Nephron progenitor cell (in vitro differentiated cells): Measurements from ENCODE around the gene SNRPA1.

Experiments used
- DNase-seq: peaks from one replicate; pipeline ENCODE4 v3.0.0; 2021
- H3K27ac Mint-ChIP-seq: 2 replicates; pipeline ENCODE4 v1.8.0; 2021; ENCODE audit warnings: mild to moderate bottlenecking, moderate library complexity, mixed read lengths
- H3K27me3 Mint-ChIP-seq: 2 replicates; pipeline ENCODE4 v1.8.0; 2021; ENCODE audit warnings: mild to moderate bottlenecking, low read depth, mixed read lengths; ENCODE audit not compliant: poor library complexity
- H3K36me3 Mint-ChIP-seq: 2 replicates; pipeline ENCODE4 v1.8.0; 2021; ENCODE audit warnings: low read depth, mixed read lengths
- H3K4me1 Mint-ChIP-seq: 2 replicates; pipeline ENCODE4 v1.8.0; 2021; ENCODE audit warnings: mixed read lengths
- H3K4me3 Mint-ChIP-seq: 2 replicates; pipeline ENCODE4 v1.8.0; 2021; ENCODE audit warnings: mild to moderate bottlenecking, moderate library complexity, mixed read lengths
- H3K9me3 Mint-ChIP-seq: 2 replicates; pipeline ENCODE4 v1.8.0; 2021; ENCODE audit warnings: mild to moderate bottlenecking, moderate library complexity, mixed read lengths
- TF ChIP-seq, protein P1 (sequence below): fragments of 200-600 bp; sonication (generic); IDR thresholded peaks from 2 replicates; pipeline ENCODE4 v1.5.0; 2021; ENCODE audit warnings: antibody characterized with exemption

Gene SNRPA1

DNA sequence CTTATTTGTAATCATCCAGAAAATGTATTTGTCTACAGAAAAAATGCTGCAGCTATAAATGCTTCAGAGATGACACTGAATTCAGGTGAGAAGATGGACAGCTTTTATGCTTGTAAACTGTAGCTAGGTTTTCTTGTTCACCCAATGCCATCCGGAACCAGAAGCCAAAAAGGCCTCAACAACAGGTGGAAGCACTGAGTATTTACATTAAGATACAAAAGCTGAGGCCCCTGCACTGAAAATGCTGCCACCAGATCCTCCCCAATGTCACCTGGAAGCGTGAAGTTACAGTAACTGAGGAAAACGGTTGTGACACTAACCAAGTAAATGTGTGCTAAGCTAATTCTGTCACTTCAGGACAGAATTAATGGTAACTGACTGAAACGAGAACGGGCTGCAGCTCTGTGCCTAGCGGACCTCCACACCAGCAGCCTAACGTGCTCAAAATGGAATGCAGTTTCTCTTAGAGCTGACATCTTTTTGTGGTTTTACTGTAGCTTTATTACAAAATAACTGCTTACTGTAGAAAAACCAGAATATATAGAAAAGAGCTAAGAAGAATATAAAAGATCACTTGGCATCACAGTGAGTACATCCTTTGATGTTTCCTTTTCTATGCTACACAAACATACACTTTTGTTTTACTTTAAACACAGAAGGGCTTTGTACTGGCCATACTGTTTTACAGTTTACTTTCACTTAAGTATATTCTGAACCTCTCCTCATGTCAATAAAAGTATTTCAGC, 50.8 kb downstream of the SNRPA1 start:
- H3K36me3 Mint-ChIP-seq, result peaks cover 48% of the 10 kb centered on the region
- DNase-seq, result no peak
- H3K9me3 Mint-ChIP-seq, result no peaks in the 10 kb centered on the region
- H3K4me1 Mint-ChIP-seq, result peaks cover 67% of the 10 kb centered on the region
- H3K27ac Mint-ChIP-seq, result no peak overlapping the region
- H3K4me3 Mint-ChIP-seq, result no peak overlapping the region
- TF ChIP-seq, protein P1, sequence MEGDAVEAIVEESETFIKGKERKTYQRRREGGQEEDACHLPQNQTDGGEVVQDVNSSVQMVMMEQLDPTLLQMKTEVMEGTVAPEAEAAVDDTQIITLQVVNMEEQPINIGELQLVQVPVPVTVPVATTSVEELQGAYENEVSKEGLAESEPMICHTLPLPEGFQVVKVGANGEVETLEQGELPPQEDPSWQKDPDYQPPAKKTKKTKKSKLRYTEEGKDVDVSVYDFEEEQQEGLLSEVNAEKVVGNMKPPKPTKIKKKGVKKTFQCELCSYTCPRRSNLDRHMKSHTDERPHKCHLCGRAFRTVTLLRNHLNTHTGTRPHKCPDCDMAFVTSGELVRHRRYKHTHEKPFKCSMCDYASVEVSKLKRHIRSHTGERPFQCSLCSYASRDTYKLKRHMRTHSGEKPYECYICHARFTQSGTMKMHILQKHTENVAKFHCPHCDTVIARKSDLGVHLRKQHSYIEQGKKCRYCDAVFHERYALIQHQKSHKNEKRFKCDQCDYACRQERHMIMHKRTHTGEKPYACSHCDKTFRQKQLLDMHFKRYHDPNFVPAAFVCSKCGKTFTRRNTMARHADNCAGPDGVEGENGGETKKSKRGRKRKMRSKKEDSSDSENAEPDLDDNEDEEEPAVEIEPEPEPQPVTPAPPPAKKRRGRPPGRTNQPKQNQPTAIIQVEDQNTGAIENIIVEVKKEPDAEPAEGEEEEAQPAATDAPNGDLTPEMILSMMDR, result no peak
- no peaks in the 10 kb centered on the region for H3K27me3 Mint-ChIP-seq

GRCh38 chr15:101243420-101243819, 51.6 kb downstream of the SNRPA1 start:
- Mint-ChIP-seq H3K4me3 (no peak overlapping the region), H3K27ac (peak overlapping the region; percentile 8), H3K4me1 (peaks cover 62% of the 10 kb centered on the region), H3K36me3 (peaks cover 52% of the 10 kb centered on the region), H3K27me3 (no peaks in the 10 kb centered on the region), H3K9me3 (peaks cover 3% of the 10 kb centered on the region)
- no peak for DNase-seq
- TF ChIP-seq, protein P1, result no peak

DNA sequence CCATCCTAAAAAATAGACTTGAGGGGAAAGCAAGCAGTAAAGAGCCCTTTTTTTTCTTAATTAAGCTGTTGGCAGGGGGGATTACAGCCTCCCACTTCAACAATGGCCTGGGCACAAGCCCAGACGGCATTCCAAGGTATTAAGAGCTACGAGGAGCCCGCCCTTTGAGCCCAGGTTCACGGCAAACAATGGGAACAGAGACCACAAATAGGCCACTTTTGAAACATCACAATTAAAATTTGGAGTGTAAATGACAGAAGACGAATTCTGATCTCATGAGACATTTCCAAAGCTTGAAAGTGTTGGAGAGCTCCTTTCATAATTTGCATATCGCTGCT, 52.1 kb downstream of the SNRPA1 start:
- Mint-ChIP-seq H3K9me3 (peaks cover 5% of the 10 kb centered on the region), H3K27me3 (no peaks in the 10 kb centered on the region), H3K4me3 (no peak overlapping the region), H3K27ac (no peak overlapping the region), H3K36me3 (peaks cover 57% of the 10 kb centered on the region), H3K4me1 (peaks cover 58% of the 10 kb centered on the region)
- no peak for DNase-seq
- TF ChIP-seq, protein P1, result no peak

DNA sequence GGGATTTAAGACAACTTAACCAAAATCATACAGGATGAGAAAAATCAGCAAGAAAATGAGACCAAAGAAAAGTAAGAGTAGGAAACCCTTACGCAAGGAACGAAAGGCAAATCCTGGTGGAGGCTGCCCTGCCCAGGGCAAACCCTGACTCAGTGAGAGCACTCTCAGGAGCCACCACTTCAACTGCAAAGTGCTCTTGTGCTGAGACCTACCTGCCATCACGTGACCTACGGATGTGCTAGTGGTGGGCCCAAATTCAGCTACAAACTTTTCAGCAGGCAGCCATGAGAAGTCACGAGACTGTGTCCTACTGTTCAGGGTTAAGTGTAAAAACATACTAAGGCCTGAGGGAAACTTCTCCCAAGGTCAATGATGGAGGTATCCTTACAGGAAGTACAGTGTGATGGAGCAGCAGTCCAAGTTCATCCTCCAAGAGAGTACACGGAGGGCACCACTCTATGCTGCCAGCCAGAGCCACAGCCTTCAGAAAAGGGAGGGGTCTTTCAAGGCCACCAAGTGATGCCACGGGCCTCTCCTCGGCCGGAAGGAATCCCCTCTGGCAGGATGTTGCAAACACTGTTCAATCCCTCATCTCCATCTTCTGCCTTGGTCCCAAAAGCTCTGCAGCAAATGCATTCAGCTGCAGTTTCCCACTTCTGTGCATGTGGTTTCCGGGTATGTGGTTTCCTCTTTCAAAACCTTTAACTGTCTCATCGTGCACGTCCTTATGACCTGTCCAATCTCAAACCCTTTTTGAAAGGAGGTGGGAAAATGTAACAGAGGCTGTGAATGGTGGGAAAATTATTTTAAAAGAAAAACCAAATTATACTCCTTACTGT, 52.7 kb downstream of the SNRPA1 start:
- no peaks in the 10 kb centered on the region for H3K27me3 Mint-ChIP-seq
- H3K27ac Mint-ChIP-seq, result no peak overlapping the region
- H3K36me3 Mint-ChIP-seq, result peaks cover 58% of the 10 kb centered on the region
- DNase-seq, result no peak
- peaks cover 53% of the 10 kb centered on the region for H3K4me1 Mint-ChIP-seq
- TF ChIP-seq, protein P1, result no peak
- peaks cover 8% of the 10 kb centered on the region for H3K9me3 Mint-ChIP-seq
- no peak overlapping the region for H3K4me3 Mint-ChIP-seq

GRCh38 chr15:101240358-101240757, 54.7 kb downstream of the SNRPA1 start:
- DNase-seq, result no peak
- H3K27ac Mint-ChIP-seq, result no peak overlapping the region
- peaks cover 56% of the 10 kb centered on the region for H3K36me3 Mint-ChIP-seq
- peaks cover 8% of the 10 kb centered on the region for H3K9me3 Mint-ChIP-seq
- TF ChIP-seq, protein P1, result no peak
- H3K4me3 Mint-ChIP-seq, result no peak overlapping the region
- H3K4me1 Mint-ChIP-seq, result peaks cover 35% of the 10 kb centered on the region
- H3K27me3 Mint-ChIP-seq, result no peaks in the 10 kb centered on the region
